H1 (cell line): ENCODE data around the gene TRDN.

Source experiments
- CBX5 ChIP-seq: fragments of 300-800, 300-1000 bp; sonication (generic); IDR thresholded peaks from 2 replicates; pipeline ENCODE4 v1.7.1; 2016; ENCODE audit warnings: antibody characterized with exemption, low read length, low read depth
- CEBPB ChIP-seq: IDR thresholded peaks from 2 replicates; pipeline ENCODE4 v1.6.1; 2012; ENCODE audit warnings: low read depth, low read length
- CREB1 ChIP-seq: IDR thresholded peaks from 2 replicates; pipeline ENCODE4 v1.6.1; 2012; ENCODE audit warnings: inconsistent platforms
- EZH2 ChIP-seq: fragments of 200-600 bp; sonication (generic); IDR thresholded peaks from 2 replicates; pipeline ENCODE4 v1.7.1; 2012; ENCODE audit warnings: low read depth, mild to moderate bottlenecking, moderate library complexity, low read length, inconsistent platforms; ENCODE audit not compliant: severe bottlenecking
- FOSL1 ChIP-seq: IDR thresholded peaks from 2 replicates; pipeline ENCODE4 v1.6.1; 2011; ENCODE audit warnings: mild to moderate bottlenecking, low read depth, low read length, moderate library complexity; ENCODE audit not compliant: insufficient read depth
- GABPA ChIP-seq: IDR thresholded peaks from 2 replicates; pipeline ENCODE4 v1.6.1; 2011; ENCODE audit warnings: mild to moderate bottlenecking, low read length, moderate library complexity, borderline replicate concordance; ENCODE audit not compliant: insufficient read depth
- KDM1A ChIP-seq: fragments of 200-600, 300-600 bp; sonication (generic); IDR thresholded peaks from 2 replicates; pipeline ENCODE4 v1.7.1; 2016; ENCODE audit warnings: mild to moderate bottlenecking, low read length, borderline replicate concordance
- RAD21 ChIP-seq, 2 experiments: IDR thresholded peaks in 1 of 2; conservative IDR thresholded peaks in 1 of 2; 2 replicates each; pipeline ENCODE4 v1.6.1; 2011; ENCODE audit warnings: low read depth in 2 of 2, low read length in 2 of 2, improper control_type of control experiment in 1 of 2, inconsistent platforms in 1 of 2, mild to moderate bottlenecking in 1 of 2, moderate library complexity in 1 of 2
- TCF12 ChIP-seq: IDR thresholded peaks from 2 replicates; pipeline ENCODE4 v1.6.1; 2011; ENCODE audit warnings: low read depth, mild to moderate bottlenecking, low read length
- YY1 ChIP-seq: IDR thresholded peaks from 2 replicates; pipeline ENCODE4 v1.6.1; 2011; ENCODE audit warnings: low read depth, mild to moderate bottlenecking, low read length
- TF ChIP-seq, protein P1 (sequence below): IDR thresholded peaks from 2 replicates; pipeline ENCODE4 v1.6.1; 2012; ENCODE audit warnings: inconsistent platforms
- TF ChIP-seq, protein P2 (sequence below): IDR thresholded peaks from 2 replicates; pipeline ENCODE4 v1.6.1; 2012; ENCODE audit warnings: inconsistent platforms

DNA sequence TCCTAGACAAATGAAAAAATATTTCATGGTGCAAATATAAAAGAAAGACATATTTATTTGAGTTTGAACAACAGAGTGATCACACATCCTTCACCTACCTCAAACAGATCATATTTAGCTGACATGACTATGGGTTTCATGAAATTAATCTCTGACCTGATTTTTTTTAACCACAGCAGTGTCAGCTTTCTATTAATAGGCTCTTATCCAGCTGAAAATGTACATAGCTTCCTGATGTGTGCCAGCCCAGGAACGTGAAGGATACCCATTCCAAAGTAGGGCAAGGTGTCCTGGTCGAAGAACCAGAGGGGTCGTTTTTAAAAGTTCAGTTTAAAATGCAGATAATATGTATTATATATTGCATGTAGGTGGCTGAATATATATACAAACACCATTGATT, 19.8 kb downstream of the TRDN start:
- TF ChIP-seq, protein P1, sequence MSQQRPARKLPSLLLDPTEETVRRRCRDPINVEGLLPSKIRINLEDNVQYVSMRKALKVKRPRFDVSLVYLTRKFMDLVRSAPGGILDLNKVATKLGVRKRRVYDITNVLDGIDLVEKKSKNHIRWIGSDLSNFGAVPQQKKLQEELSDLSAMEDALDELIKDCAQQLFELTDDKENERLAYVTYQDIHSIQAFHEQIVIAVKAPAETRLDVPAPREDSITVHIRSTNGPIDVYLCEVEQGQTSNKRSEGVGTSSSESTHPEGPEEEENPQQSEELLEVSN: no peak
- no peak for TF ChIP-seq CEBPB
- TF ChIP-seq EZH2: no peak
- no peak for TF ChIP-seq TCF12
- no peak for TF ChIP-seq CBX5
- TF ChIP-seq CREB1: no peak
- TF ChIP-seq RAD21 (IDR thresholded peaks at IDR 0.05 in 1 of 2, conservative IDR thresholded peaks at IDR 0.05 in 1 of 2; ENCODE audit: low read depth in 2 of 2, low read length in 2 of 2): no peak
- TF ChIP-seq, protein P2, sequence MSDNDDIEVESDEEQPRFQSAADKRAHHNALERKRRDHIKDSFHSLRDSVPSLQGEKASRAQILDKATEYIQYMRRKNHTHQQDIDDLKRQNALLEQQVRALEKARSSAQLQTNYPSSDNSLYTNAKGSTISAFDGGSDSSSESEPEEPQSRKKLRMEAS: no peak
- no peak for TF ChIP-seq KDM1A
- TF ChIP-seq FOSL1: no peak
- TF ChIP-seq YY1: no peak
- no peak for TF ChIP-seq GABPA
